HG02588 (cell line): ENCODE results near the gene SFXN3.

Experiments used
- ATAC-seq: cut with Tn5 transposase; IDR thresholded peaks from one replicate; pipeline ENCODE4 v1.9.1; 2021; ENCODE audit warnings: mild to moderate bottlenecking, moderate library complexity; ENCODE audit not compliant: unreplicated experiment

Gene SFXN3

GRCh38 chr10:101000127-101000914, 30.7 kb upstream of the SFXN3 start:
- no peak for ATAC-seq

DNA sequence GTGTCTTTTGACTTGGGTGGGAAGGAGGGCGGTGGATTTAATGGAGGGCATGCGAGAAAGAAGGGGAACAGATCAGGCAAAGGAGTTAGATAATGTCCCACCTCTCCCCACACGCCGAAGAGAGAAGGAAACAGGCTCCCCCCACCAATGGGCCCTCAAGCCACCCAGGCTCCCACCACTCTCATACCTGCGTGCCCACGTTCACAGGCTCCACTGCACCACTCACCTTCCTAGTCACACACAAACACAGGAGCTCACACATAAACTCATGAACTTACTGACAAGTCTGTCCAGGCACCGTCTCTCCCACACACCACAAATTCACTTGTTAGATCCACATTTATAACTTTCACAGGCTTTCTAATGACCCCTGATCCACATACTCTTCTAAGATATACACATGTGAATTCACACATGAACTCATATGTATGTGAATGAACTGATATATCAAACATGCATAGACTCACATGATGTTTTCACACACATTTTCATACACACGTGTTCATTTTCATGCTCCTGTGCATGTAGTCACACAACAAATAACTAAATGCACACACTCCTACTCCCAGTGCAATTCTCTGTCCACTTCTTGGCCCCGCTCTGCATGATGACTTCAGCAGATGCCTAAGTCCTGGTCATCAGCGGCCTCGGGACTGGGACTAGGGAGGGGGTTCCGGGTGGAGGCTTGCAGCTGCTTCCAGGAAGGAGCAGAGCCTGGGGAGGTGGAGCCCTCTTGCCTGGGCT, 29.9 kb upstream of the SFXN3 start:
- ATAC-seq: no peak

DNA sequence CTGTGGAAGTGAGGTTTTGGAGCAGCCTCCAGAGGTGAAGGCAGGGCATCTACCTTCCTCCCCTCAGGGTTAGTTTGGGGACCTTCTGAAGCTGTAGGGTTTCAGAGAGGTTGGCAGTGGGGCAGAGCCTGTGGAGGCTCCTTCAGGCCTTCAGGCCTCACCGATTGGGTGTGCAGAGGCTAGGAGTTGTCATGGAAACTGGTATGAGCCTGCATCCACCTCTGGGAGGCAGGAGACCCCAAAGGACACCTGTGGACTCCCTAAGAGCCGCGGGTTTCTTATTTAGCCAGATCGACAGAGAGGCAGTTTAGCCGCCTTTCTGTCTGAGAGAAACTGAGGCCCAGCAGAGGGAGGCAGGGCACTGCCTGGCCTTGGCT, 29.4 kb upstream of the SFXN3 start:
- no peak for ATAC-seq

DNA sequence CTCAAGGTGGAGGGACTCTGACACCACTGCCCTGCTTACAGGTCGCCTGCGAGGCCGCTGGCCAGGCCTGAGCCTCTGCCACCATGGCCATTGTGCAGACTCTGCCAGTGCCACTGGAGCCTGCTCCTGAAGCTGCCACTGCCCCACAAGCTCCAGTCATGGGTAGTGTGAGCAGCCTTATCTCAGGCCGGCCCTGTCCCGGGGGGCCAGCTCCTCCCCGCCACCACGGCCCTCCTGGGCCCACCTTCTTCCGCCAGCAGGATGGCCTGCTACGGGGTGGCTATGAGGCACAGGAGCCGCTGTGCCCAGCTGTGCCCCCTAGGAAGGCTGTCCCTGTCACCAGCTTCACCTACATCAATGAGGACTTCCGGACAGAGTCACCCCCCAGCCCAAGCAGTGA, 28.6 kb upstream of the SFXN3 start:
- ATAC-seq: no peak

DNA sequence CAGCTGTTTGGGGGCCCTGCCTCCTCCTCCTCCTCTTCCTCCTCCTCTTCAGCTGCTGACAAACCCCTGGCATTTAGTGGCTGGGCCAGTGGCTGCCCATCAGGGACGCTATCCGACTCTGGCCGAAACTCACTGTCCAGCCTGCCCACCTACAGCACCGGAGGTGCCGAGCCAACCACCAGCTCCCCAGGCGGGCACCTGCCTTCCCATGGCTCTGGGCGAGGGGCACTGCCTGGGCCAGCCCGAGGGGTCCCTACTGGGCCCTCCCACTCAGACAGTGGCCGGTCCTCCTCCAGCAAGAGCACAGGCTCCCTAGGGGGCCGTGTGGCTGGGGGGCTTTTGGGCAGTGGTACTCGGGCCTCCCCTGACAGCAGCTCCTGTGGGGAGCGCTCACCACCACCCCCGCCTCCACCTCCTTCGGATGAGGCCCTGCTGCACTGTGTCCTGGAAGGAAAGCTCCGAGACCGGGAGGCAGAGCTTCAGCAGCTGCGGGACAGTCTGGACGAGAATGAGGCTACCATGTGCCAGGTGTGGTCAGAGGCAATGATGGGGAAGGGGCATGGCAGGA, 27.3 kb upstream of the SFXN3 start:
- ATAC-seq: no peak

GRCh38 chr10:101005361-101005760, 25.7 kb upstream of the SFXN3 start:
- ATAC-seq: no peak

- no peak for ATAC-seq
Observed at GRCh38 chr10:101005869-101006567, 25.0 kb upstream of the SFXN3 start.

GRCh38 chr10:101006593-101007098, 24.4 kb upstream of the SFXN3 start:
- ATAC-seq: no peak

DNA sequence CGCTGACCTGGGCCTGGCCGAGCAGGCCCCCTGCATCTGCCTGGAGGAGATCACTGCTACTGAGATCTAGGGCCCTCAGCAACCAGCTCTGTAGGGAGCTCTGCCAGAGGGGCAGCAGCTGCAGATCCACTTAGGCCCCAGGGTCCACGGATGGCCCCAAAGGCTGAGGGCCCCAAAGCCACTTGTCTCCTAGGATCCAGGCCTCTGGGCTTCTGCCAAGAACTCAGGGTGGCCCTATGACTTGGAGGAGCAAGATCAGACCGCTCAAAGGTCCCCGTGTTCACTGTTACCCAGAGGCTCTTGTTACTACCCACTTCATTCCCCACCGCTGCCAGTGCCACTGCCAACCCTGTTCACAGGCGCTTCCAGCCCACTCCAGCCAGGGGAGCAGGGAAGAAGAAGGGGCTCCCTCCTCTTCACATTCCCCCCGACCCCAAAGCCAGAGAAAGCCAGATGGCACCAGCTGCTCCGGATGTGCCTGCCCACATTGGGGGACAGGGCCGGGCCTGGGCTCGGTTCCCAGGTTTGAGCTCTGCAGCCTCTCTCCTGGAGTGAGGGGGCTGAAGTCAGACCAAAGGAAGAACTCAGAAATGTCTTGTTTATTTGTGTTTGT, 23.8 kb upstream of the SFXN3 start:
- ATAC-seq: no peak

DNA sequence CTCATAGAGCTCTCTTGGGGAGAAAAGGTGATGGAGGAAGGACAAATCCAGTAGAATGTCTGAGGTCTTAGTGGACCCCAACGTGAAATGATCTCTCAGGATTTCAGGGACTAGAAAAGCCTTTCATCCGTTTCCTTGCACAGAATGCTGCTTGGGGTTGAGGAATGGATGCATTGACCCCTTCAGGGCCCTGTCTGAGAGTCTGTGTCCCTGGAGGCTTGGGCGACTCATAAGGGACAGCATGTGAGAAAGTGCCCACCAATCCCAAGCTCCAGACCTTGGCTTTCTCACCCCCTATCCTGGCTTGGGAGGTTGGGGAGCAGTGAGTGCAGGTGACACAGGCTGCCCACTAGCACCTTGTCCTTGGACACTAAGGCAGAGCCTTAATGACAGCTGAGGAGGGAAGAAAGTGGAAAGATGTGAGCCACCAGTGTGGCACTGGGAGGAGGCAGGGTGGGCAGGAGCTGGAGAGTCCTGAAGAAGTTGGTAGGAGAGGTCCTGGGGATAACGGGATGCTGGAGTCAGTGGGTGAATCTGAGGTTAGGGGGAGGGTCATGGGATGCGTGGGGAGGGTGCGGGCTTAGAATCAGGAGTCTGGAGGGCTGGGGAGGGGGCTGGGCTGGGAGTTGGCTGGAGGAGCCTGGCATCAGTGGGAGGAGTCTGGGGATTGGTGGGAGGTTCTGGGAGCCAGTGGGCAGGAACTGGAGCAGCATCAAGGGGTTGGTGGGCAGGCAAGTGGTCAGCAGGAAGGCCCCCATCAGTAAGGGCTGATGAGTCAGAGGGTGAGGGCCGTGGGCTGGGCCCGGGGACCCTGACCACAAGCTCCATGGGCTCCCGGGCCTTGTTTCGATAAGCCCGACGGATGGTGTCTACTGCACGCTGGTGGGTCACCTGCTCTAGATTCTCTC, 22.9 kb upstream of the SFXN3 start:
- ATAC-seq: no peak

GRCh38 chr10:101008823-101009423, 22.1 kb upstream of the SFXN3 start:
- no peak for ATAC-seq

DNA sequence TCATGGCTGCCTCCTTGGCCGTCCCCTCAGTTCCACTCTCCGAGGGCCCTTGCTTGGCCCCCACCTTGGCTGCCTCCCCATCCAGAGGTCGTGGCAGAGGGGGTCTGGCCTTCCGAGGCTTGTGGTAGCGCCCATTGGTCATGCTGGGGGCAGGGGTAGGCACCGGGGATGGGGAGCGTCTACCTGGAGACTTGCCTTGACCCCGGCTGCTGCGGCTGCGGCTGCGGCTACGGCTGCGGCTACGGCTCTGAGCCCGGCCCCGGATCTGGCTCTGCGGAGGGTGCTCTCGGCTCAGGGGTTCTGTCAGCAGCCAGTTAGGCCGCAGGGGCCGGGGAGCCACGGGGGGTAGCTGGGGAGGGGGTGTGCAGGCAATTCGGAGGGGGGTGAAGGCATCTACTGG, 20.7 kb upstream of the SFXN3 start:
- no peak for ATAC-seq

DNA sequence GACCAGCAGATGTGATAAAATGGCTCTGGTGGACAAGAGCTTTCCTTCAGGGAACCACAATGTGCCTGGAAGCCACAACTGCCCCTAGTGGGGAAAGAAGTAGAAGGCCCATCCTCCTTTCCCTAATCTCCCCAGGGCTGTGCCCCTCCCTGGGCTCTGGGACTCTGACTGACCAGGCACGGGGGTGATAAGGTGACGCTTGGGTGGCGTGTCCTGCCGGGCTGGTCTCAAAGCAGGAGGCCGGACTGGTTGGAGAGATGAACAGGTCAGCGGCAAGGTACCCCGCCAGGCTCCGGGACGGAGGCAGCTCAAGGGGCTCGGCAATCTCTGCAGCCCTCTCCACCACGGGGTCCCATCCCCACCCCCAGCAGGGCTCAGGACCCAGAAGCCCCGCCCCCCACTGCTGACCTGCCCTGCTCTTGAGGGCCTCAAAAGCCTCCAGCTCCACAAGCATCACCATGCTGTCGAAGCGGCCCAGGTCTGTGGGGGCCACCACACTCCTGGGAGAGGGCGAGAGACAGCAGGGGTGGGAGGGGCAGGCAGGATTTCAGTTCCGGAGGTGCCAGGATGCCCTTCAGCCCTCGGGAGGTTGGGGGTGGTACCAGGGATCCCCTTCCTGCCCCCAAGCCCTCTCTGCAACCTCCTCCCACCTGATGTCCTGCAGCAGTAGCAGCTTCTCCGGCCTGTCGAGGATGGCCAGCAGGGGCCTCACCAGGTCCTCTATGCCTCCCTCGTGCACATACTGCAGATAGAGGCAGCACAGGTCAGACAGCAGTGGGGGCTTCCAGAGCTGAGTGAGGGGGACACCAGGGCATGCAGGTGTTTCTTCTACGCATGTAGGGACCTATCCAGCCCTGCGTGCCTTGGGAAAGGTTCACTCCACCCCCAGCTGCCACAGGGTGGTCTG, 19.3 kb upstream of the SFXN3 start:
- no peak for ATAC-seq

GRCh38 chr10:101012525-101013364, 18.3 kb upstream of the SFXN3 start:
- ATAC-seq: no peak

GRCh38 chr10:101013365-101013825, 17.6 kb upstream of the SFXN3 start:
- no peak for ATAC-seq

- ATAC-seq: peak; percentile 40
Observed at GRCh38 chr10:101014230-101014884, 16.7 kb upstream of the SFXN3 start.
